Epithelial cell of proximal tubule (primary cell): ENCODE data around the gene KICS2. TPM values are rescaled to one million over a fixed set of nuclear protein-coding genes. Genes with fewer than 3 reads are reported as not detected.
A peak's percentile ranks its signal among the peaks of the same experiment; 100 is the strongest.

Experiments
- DNase-seq: peaks from one replicate; pipeline ENCODE4 v3.0.0-alpha.2; 2011; ENCODE audit warnings: low read depth
- H3K4me3 ChIP-seq: 2 replicates; pipeline ENCODE4 v1.5.1; 2011; ENCODE audit warnings: low read depth, mild to moderate bottlenecking, low read length
- total RNA-seq: library from RNA; depleted of rRNA; stranded (reverse); fragments of >200 nt; gene quantifications from 2 replicates; pipeline ENCODE4 v1.2.3, GENCODE V29; 2015
- TF ChIP-seq, protein P1 (sequence below): conservative IDR thresholded peaks from 2 replicates; pipeline ENCODE4 v1.5.1; 2012; ENCODE audit warnings: low read depth, mild to moderate bottlenecking, low read length

The KICS2 gene
- total RNA-seq, 1 donor from 2014 or later = 4.8 TPM

DNA sequence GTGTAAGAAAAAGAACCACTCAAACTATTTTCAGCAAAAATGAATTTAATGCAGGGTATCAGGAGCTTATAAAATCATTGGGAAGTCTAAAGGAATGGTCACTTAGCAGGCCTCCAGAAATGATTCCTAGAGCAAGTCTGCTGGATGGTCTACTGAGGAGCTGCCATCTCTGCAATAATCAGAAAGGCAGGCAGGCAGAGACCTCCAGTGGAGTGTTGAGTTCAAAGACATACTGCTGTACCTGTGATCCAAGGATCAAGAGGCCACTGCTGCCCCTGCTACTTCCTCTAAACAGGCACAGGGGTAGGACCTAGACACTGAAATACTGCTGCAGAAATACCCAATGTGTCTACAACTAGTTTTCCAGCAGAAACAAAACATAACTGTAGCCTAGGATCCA lies 14.5 kb upstream of the KICS2 start:
- TF ChIP-seq, protein P1, sequence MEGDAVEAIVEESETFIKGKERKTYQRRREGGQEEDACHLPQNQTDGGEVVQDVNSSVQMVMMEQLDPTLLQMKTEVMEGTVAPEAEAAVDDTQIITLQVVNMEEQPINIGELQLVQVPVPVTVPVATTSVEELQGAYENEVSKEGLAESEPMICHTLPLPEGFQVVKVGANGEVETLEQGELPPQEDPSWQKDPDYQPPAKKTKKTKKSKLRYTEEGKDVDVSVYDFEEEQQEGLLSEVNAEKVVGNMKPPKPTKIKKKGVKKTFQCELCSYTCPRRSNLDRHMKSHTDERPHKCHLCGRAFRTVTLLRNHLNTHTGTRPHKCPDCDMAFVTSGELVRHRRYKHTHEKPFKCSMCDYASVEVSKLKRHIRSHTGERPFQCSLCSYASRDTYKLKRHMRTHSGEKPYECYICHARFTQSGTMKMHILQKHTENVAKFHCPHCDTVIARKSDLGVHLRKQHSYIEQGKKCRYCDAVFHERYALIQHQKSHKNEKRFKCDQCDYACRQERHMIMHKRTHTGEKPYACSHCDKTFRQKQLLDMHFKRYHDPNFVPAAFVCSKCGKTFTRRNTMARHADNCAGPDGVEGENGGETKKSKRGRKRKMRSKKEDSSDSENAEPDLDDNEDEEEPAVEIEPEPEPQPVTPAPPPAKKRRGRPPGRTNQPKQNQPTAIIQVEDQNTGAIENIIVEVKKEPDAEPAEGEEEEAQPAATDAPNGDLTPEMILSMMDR = peak; percentile 61
- no peak overlapping the region for H3K4me3 ChIP-seq
- no peak for DNase-seq

DNA sequence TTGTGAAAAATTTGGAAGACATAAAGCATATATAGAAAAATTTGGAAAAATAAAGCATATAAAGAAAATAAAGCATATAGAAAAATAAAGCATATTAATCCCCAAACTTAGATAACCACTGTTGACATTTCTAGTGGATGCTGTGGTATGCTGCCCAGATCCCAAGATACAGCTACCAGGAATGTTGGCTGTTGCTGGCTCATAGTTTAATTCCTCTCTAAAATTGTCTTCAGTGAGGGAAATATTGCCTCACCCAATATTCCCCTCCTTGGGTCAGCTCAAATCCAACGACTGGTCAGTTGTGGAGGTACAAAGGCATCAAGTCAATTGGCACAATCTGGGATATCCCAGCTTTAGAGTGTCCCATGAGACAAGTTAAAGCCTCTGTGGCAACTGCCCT lies 10.1 kb upstream of the KICS2 start:
- TF ChIP-seq, protein P1 = no peak

DNA sequence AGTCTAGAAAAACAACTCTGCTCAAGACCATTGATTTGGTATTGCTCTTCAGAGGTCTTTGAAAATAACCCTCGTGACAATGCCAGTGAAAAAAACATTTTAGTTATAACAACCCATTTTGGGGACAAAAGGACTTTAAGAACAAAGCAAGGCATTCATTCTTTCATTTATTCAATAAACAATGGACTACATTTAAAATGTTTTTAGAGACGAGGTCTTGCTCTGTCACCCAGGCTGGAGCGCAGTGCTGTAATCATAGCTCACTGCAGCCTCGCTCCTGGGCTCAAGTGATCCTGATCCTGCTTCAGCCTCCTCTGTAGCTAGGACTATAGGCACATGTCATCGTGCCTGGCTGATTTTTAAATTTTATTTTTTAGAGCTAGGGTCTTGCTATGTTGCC lies 7.7 kb upstream of the KICS2 start:
- DNase-seq = no peak
- H3K4me3 ChIP-seq = no peak overlapping the region
- TF ChIP-seq, protein P1 = no peak

More for the DNA sequence above, 10.1 kb upstream of the KICS2 start:
- no peak overlapping the region for H3K4me3 ChIP-seq
- no peak for DNase-seq

DNA sequence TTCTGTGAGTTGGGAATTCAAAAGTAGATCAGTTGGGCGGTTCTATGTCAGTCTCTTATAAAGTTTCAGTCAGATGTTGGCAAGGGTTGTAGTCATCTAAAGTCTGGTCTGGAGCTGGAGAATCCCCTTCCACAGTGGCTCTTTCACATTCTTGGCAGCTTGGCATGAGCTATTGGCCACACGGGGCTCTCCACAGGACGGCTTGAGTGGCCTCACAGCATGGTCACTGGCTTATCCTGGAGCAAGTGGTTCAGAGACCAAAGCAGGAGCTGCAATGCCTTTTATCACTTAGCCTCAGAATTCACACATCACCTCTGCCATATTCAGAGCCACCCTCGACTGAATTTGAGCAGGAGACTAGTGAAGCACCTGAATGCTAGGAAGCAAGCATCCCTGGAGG lies 7.1 kb upstream of the KICS2 start:
- DNase-seq = no peak
- TF ChIP-seq, protein P1 = no peak
- H3K4me3 ChIP-seq = no peak overlapping the region

DNA sequence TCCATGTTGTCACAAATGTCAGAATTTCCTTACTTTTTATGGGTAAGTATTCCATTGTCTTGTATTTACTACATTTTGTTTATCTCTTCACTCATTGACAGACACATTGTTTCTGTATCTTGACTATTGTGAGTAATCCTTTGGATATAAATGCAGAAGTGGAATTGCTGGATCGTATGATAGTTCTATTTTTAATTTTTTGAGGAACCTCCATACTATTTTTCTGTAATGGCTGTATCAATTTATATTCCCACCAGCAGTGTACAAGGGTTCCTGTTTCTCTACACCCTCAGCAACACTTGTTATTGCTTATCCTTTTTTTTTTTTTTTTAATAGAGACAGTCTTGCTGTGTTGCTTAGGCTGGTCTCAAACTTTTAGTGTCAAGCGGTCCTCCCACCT lies 3.5 kb upstream of the KICS2 start:
- TF ChIP-seq, protein P1 = no peak
- no peak overlapping the region for H3K4me3 ChIP-seq
- DNase-seq = no peak

DNA sequence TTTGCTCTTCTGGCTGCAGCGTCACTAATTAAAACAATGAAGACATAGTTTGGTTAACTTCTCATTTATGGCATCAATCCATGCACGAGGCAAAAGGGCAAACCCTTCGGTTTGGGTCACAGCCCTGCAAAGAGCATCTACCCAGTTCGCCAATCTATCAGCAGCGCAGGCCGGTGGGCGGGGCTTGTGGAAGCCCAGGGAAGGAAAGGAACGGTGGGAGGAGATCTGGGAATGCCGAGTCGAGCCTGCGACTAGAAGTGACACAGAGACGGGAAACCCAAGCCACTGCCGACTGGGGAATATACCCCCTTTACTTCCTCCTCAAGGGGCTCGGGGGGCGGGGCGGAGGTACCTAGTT lies 466 bp downstream of the KICS2 start:
- DNase-seq = peak; percentile 47
- TF ChIP-seq, protein P1 = no peak
- H3K4me3 ChIP-seq = peak overlapping the region; percentile 94

DNA sequence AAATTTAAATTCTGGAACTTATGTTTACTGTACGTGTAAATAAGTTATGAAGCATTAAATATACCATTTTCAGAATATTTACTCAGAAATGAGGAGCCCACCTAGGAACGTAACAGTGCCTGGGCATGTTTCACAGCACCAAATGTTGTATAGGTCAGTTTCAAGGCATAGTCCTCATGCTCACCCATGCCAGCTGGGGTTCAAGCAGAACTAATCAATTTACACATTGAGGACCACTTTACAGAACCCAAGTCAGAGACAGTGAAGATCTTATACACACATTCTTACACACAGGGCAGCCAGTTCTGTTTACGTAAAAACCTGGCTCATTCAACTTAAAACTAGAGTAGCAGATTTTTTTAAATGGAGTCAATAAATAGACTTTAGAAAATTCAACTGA lies 2.0 kb downstream of the KICS2 start:
- TF ChIP-seq, protein P1 = no peak
- DNase-seq = no peak
- no peak overlapping the region for H3K4me3 ChIP-seq
